ENCODE data around the gene ABO.
"Not testable (repeated sequence)": the region's sequence is repeated elsewhere in the genome, so short reads cannot be mapped to it uniquely, and the experiment has no call there.

ABO gene

DNA sequence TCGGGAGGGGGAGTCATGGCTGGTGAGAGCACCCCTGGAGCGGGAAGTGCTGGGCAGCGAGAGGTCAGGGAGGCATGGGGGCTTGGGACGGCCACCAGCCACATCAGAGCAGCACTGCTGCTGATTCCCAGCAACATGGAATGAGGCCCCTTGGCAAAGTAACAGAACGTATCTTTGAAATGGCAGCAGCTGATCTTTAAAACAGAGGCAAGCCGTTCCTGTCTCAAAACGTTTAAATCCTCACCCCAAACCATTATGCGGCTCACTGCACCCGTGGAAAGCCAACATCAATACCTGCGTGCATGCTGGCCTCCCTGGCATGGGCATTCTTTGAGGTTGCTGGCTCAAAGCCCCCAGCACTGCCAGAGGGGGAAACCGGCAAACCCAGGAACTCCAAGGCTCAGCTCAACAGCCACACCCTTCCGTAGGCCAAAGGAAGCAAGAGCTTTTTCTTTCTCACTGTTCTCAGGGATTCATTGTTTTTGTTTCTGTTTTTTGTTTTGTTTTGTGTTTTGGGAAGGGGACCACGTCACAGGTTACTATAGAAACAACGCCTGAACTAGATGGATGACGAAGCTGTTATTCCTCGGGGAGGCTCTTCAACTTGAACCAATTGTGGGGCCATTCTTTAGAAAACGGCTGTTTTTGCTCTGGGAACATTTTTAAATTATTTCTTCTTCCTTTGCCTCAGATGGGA lies 37.8 kb downstream of the ABO start:
- Histone ChIP-seq H3K36me3 (ENCODE audit: control insufficient read depth in 2 of 2, insufficient read depth in 1 of 2, low read length in 2 of 2) (no peaks in the 10 kb centered on the region), H3K27ac (ENCODE audit: extremely low read depth, low read depth, low read length) (no peak overlapping the region), H3K9me3 (ENCODE audit: control insufficient read depth, insufficient read depth, low read depth, low read length) (no peaks in the 10 kb centered on the region), H3K4me3 (ENCODE audit: low read depth, low read length) (no peak overlapping the region), H3K4me1 (ENCODE audit: control insufficient read depth, insufficient read depth, low read length) (no peaks in the 10 kb centered on the region)
- POLR2A ChIA-PET, result no interaction called here
- TF ChIP-seq ZNF785 (tag by site-specific recombination; IDR thresholded peaks at IDR 0.05) (no peak), ZNF26 (tag by site-specific recombination; IDR thresholded peaks at IDR 0.05) (no peak), ZNF19 (tag by site-specific recombination; IDR thresholded peaks at IDR 0.05; ENCODE audit: low read depth) (no peak), FEZF1 (tag by site-specific recombination; IDR thresholded peaks at IDR 0.05) (no peak), SETDB1 (IDR thresholded peaks at IDR 0.05; ENCODE audit: insufficient read length, low read length) (no peak), ZNF48 (tag by site-specific recombination; IDR thresholded peaks at IDR 0.05) (no peak), OSR2 (tag by site-specific recombination; IDR thresholded peaks at IDR 0.05) (no peak)
- CTCF ChIA-PET, result interaction anchor here (0.6 to 5.0 kb wide), 3 partner anchors 92 to 758 kb away, joined by 3 to 40 read pairs (median 4); no protein-coding TSS in a partner anchor

DNA sequence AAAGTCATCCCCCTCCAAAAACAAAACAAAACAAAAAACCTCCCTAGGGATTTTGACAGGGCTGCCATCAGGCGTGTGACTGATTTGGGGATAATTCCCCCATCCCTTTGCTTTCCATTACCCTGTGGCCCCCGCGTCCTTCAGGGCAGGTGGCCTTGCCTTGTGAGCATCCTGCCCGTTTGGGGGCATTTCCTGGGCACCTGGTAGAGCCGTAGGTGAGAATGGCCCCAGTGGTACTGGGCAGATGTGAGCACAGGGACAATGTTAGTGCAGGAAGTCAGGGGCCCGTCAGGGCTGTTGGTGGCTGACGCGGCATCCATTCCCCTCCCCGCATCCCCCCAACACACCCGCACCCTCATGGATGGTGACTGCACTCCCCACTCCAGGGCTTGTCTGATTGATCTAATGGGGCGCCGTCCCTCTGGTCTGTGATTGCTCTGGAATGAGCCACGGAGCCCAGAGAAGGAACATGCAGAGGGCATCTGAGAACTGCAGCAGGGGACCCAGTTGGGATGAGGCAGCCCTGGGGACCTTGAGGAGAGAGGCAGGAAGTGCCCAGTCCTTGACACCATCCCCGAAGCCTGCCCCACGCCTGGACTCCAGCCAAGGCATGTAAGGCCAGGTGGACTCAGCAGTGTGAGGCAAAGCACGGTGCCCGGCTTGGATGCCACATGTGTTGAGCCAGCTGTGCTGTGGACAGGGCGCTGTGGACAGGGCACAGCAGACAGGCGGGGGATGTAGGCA lies 38.5 kb downstream of the ABO start:
- H3K36me3 ChIP-seq (ENCODE audit: control insufficient read depth in 2 of 2, insufficient read depth in 1 of 2, low read length in 2 of 2); H3K4me1 ChIP-seq (ENCODE audit: control insufficient read depth, insufficient read depth, low read length); H3K27ac ChIP-seq (ENCODE audit: extremely low read depth, low read depth, low read length); H3K4me3 ChIP-seq (ENCODE audit: low read depth, low read length); POLR2A ChIA-PET; H3K9me3 ChIP-seq (ENCODE audit: control insufficient read depth, insufficient read depth, low read depth, low read length): not testable (repeated sequence)
- CTCF ChIA-PET, result interaction anchor here (0.6 to 5.0 kb wide), 2 partner anchors 93 to 527 kb away, joined by 3 to 40 read pairs; no protein-coding TSS in a partner anchor

- CTCF ChIA-PET, result interaction anchor here (0.6 to 0.8 kb wide), 2 partner anchors 37 to 50 kb away, joined by 3 to 5 read pairs; no protein-coding TSS in a partner anchor
- POLR2A ChIA-PET, result interaction anchor here (1.6 kb wide), 1 partner anchor 112 kb away, joined by 4 read pairs; the partner anchor contains the start of genes MED22 and RPL7A
- Histone ChIP-seq H3K4me1 (ENCODE audit: control insufficient read depth, insufficient read depth, low read length) (no peaks in the 10 kb centered on the region), H3K9me3 (ENCODE audit: control insufficient read depth, insufficient read depth, low read depth, low read length) (no peaks in the 10 kb centered on the region), H3K4me3 (ENCODE audit: low read depth, low read length) (no peak overlapping the region), H3K36me3 (ENCODE audit: control insufficient read depth in 2 of 2, insufficient read depth in 1 of 2, low read length in 2 of 2) (no peaks in the 10 kb centered on the region), H3K27ac (ENCODE audit: extremely low read depth, low read depth, low read length) (no peak overlapping the region)
- no peak for TF ChIP-seq WT1 (tag by site-specific recombination; IDR thresholded peaks at IDR 0.05)
- TF ChIP-seq ZNF571 (tag by site-specific recombination; IDR thresholded peaks at IDR 0.05), result no peak
- no peak for TF ChIP-seq EGR2 (tag by site-specific recombination; IDR thresholded peaks at IDR 0.05; ENCODE audit: low read depth)
- no peak for TF ChIP-seq MYNN (tag by site-specific recombination; IDR thresholded peaks at IDR 0.05; ENCODE audit: borderline replicate concordance)
- TF ChIP-seq BCL11B (tag by site-specific recombination; IDR thresholded peaks at IDR 0.05; ENCODE audit: low read depth), result no peak
- TF ChIP-seq KLF16 (tag by site-specific recombination; IDR thresholded peaks at IDR 0.05), result no peak
- no peak for TF ChIP-seq ZNF521 (tag by site-specific recombination; IDR thresholded peaks at IDR 0.05)
- no peak for TF ChIP-seq ZNF239 (tag by site-specific recombination; IDR thresholded peaks at IDR 0.05)
- no peak for TF ChIP-seq PBX3 (CRISPR knock-in tag; IDR thresholded peaks at IDR 0.05)
- TF ChIP-seq KLF7 (tag by site-specific recombination; IDR thresholded peaks at IDR 0.05; ENCODE audit: borderline replicate concordance), result no peak
- no peak for TF ChIP-seq ZNF391 (tag by site-specific recombination; IDR thresholded peaks at IDR 0.05; ENCODE audit: borderline replicate concordance, low read depth)
- TF ChIP-seq ZNF426 (tag by site-specific recombination; IDR thresholded peaks at IDR 0.05), result no peak
- TF ChIP-seq ZNF148 (tag by site-specific recombination; IDR thresholded peaks at IDR 0.05; ENCODE audit: borderline replicate concordance), result no peak
- TF ChIP-seq MZF1 (tag by site-specific recombination; IDR thresholded peaks at IDR 0.05; ENCODE audit: borderline replicate concordance), result no peak
Observed at GRCh38 chr9:133235549-133236222, 39.3 kb downstream of the ABO start.
